Smooth muscle cell (in vitro differentiated cells): ENCODE results near the gene NOC4L. TPM values are rescaled to one million over a fixed set of nuclear protein-coding genes. Genes with fewer than 3 reads are reported as not detected.
A peak's percentile ranks its signal among the peaks of the same experiment; 100 is the strongest.

ENCODE experiments used
- DNase-seq: peaks from one replicate; lab custom pipeline; 2025; ENCODE audit not compliant: unreplicated experiment; lab: John Stamatoyannopoulos, UW
- H2AFZ ChIP-seq: fragments of 200-600 bp; sonication (generic); 2 replicates; pipeline ENCODE4 v1.6.0; 2016; ENCODE audit warnings: antibody characterized with exemption, low read depth, mild to moderate bottlenecking
- H3F3A ChIP-seq: fragments of 200-600 bp; sonication (generic); 2 replicates; pipeline ENCODE4 v1.6.0; 2017; ENCODE audit warnings: antibody characterized with exemption, low read depth
- H3K27ac ChIP-seq: fragments of 200-600 bp; sonication (generic); 2 replicates; pipeline ENCODE4 v1.5.1; 2016; ENCODE audit warnings: low read depth, mild to moderate bottlenecking
- H3K27me3 ChIP-seq: fragments of 200-600 bp; sonication (generic); 2 replicates; pipeline ENCODE4 v1.6.1; 2016; ENCODE audit warnings: low read depth, mild to moderate bottlenecking
- H3K36me3 ChIP-seq: fragments of 200-600 bp; sonication (generic); 2 replicates; pipeline ENCODE4 v1.5.1; 2016; ENCODE audit warnings: low read depth
- H3K4me1 ChIP-seq: fragments of 200-600 bp; sonication (generic); 2 replicates; pipeline ENCODE4 v1.5.1; 2016; ENCODE audit warnings: low read depth
- H3K4me2 ChIP-seq: fragments of 200-600 bp; sonication (generic); 2 replicates; pipeline ENCODE4 v1.6.0; 2016; ENCODE audit warnings: mild to moderate bottlenecking
- H3K4me3 ChIP-seq: fragments of 200-600 bp; sonication (generic); 2 replicates; pipeline ENCODE4 v1.5.1; 2016; ENCODE audit warnings: mild to moderate bottlenecking
- H3K79me2 ChIP-seq: fragments of 200-600 bp; sonication (generic); 2 replicates; pipeline ENCODE4 v1.6.0; 2016; ENCODE audit warnings: low read depth, mild to moderate bottlenecking
- H3K9ac ChIP-seq: fragments of 200-600 bp; sonication (generic); 2 replicates; pipeline ENCODE4 v1.6.0; 2016; ENCODE audit warnings: low read depth
- H3K9me3 ChIP-seq: fragments of 200-600 bp; sonication (generic); replicated peaks from 2 replicates; pipeline ENCODE4 v1.5.1; 2016; ENCODE audit warnings: low read depth
- H4K20me1 ChIP-seq: fragments of 200-600 bp; sonication (generic); 2 replicates; pipeline ENCODE4 v1.6.0; 2016; ENCODE audit warnings: low read depth
- CTCF ChIP-seq: fragments of 200-600 bp; sonication (generic); IDR thresholded peaks from 2 replicates; pipeline ENCODE4 v1.5.1; 2017; ENCODE audit warnings: borderline replicate concordance, mild to moderate bottlenecking, antibody characterized with exemption; ENCODE audit not compliant: insufficient read depth, poor library complexity, severe bottlenecking
- WGBS: methylation state at CpG from one replicate; pipeline ENCODE4 v1.1.7; 2016; ENCODE audit warnings: low lambda C conversion rate; 5-methylcytosine and 5-hydroxymethylcytosine counted together
- polyA plus RNA-seq: library from polyadenylated mRNA; unstranded; fragments of >200 nt; fragmentation: Nextera tagmentation; extraction: Ambion mirVana; gene quantifications from 2 replicates; pipeline ENCODE4 v1.2.1, GENCODE V29; 2016
- total RNA-seq: library from RNA; depleted of rRNA; stranded (reverse); fragments of >200 nt; gene quantifications from 2 replicates; pipeline ENCODE4 v1.2.3, GENCODE V29; 2014

The NOC4L gene
- total and polyA plus RNA-seq, 2 experiments from 2014 or later, result 9.8 to 39.9 TPM

- no peak for TF ChIP-seq CTCF
- Histone ChIP-seq H3K4me2 (peak overlapping the region; percentile 99), H3K4me1 (peaks cover 11% of the 10 kb centered on the region), H3K9ac (peak overlapping the region; percentile 83), H2AFZ (no peak overlapping the region), H4K20me1 (peaks cover 6% of the 10 kb centered on the region), H3K79me2 (peaks cover 13% of the 10 kb centered on the region), H3K36me3 (no peaks in the 10 kb centered on the region), H3K4me3 (peak overlapping the region; percentile 100), H3K27me3 (no peaks in the 10 kb centered on the region), H3K27ac (no peak overlapping the region), H3K9me3 (no peaks in the 10 kb centered on the region), H3F3A (no peaks in the 10 kb centered on the region)
- 90% methylated on average over 24 of the region's 24 CpGs for WGBS
- no peak for DNase-seq
Observed at GRCh38 chr12:132142679-132143335, 1.4 kb upstream of the NOC4L start.

- Histone ChIP-seq H3K4me2 (peak overlapping the region; percentile 99), H4K20me1 (peaks cover 6% of the 10 kb centered on the region), H3K27me3 (no peaks in the 10 kb centered on the region), H3K9me3 (no peaks in the 10 kb centered on the region), H3K4me1 (peaks cover 11% of the 10 kb centered on the region), H3K36me3 (no peaks in the 10 kb centered on the region), H3K79me2 (peaks cover 13% of the 10 kb centered on the region), H3K4me3 (peak overlapping the region; percentile 100), H3K27ac (no peak overlapping the region), H3K9ac (peak overlapping the region; percentile 83), H3F3A (no peaks in the 10 kb centered on the region), H2AFZ (no peak overlapping the region)
- DNase-seq, result no peak
- WGBS, result 7% methylated on average over 62 of the region's 82 CpGs
- no peak for TF ChIP-seq CTCF
Observed at GRCh38 chr12:132143336-132144071, 753 bp upstream of the NOC4L start.

- Histone ChIP-seq H3K27me3 (no peaks in the 10 kb centered on the region), H3K79me2 (peaks cover 13% of the 10 kb centered on the region), H3K4me2 (peak overlapping the region; percentile 100), H3K36me3 (no peaks in the 10 kb centered on the region), H3K27ac (peak overlapping the region; percentile 59), H3K9ac (peak overlapping the region; percentile 98), H3K4me3 (peak overlapping the region; percentile 100), H3F3A (no peaks in the 10 kb centered on the region), H4K20me1 (peaks cover 6% of the 10 kb centered on the region), H3K9me3 (no peaks in the 10 kb centered on the region), H2AFZ (peak overlapping the region; percentile 89), H3K4me1 (peaks cover 11% of the 10 kb centered on the region)
- DNase-seq, result no peak
- 12% methylated on average over 13 of the region's 17 CpGs for WGBS
- TF ChIP-seq CTCF, result no peak
Observed at GRCh38 chr12:132144810-132145168, 532 bp downstream of the NOC4L start.

- Histone ChIP-seq H3K27me3 (no peaks in the 10 kb centered on the region), H3F3A (no peaks in the 10 kb centered on the region), H3K9ac (peak overlapping the region; percentile 98), H3K36me3 (no peaks in the 10 kb centered on the region), H2AFZ (no peak overlapping the region), H3K4me2 (peak overlapping the region; percentile 100), H4K20me1 (peaks cover 6% of the 10 kb centered on the region), H3K4me3 (peak overlapping the region; percentile 100), H3K27ac (no peak overlapping the region), H3K9me3 (no peaks in the 10 kb centered on the region), H3K4me1 (peaks cover 11% of the 10 kb centered on the region), H3K79me2 (peaks cover 13% of the 10 kb centered on the region)
- 90% methylated on average over 7 of the region's 7 CpGs for WGBS
- no peak for TF ChIP-seq CTCF
- no peak for DNase-seq
Observed at GRCh38 chr12:132145334-132145733, 1.1 kb downstream of the NOC4L start.
